Left lobe of liver (tissue), 2 donors: ENCODE measurements around the gene PROCA1. TPM values are rescaled to one million over a fixed set of nuclear protein-coding genes. Genes with fewer than 3 reads are reported as not detected.
A peak's percentile ranks its signal among the peaks of the same experiment; 100 is the strongest.

Experiments used
- ATAC-seq: fragments of 200-7000 bp; cut with Tn5 transposase; one replicate; pipeline ENCODE4 v1.9.1; 2020; ENCODE audit warnings: mild to moderate bottlenecking, moderate library complexity
- DNase-seq: peaks from one replicate; pipeline ENCODE4 v3.0.0-alpha.2; 2020; ENCODE audit warnings: low spot score
- total RNA-seq: library from RNA; stranded (reverse); gene quantifications from one replicate; pipeline ENCODE4 v1.2.1, GENCODE V29; 2021
- donor health status: DM: no; HTN: no; CAD: no; lungs with moderate emphysema.
- donor health status: DM: no; HTN: yes; CAD: no.

PROCA1 gene
- total RNA-seq, 1 donor from 2014 or later = 0.73 TPM

GRCh38 chr17:28712032-28712704 lies 480 bp upstream of the PROCA1 start:
- ATAC-seq = no peak
- no peak for DNase-seq

- ATAC-seq = peak; percentile 92
- peak; percentile 88 for DNase-seq
Measured at GRCh38 chr17:28710861-28711722, 596 bp downstream of the PROCA1 start.

DNA sequence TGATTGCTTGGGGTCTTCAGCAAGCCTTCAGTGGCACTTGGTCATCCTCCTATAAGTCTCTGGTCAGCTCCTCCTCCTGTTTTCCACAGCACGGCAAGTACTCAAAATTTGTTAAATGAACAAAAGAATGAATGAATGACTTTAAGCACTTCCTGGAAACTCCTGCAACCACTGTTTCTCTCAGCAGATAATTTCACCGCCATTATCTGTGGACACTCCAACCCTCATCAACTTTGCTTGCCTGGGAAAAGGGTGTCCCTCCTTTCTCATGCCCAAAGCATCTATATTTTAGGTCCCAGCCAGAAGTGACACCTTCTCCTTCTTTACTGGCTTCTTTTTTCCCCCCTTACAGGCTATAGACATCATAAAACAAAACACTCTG lies 4.4 kb downstream of the PROCA1 start:
- DNase-seq (no peak), ATAC-seq (no peak)

GRCh38 chr17:28706471-28707338 lies 5.0 kb downstream of the PROCA1 start:
- ATAC-seq = no peak
- DNase-seq = no peak

GRCh38 chr17:28705728-28706334 lies 5.9 kb downstream of the PROCA1 start:
- DNase-seq = no peak
- ATAC-seq = no peak

DNA sequence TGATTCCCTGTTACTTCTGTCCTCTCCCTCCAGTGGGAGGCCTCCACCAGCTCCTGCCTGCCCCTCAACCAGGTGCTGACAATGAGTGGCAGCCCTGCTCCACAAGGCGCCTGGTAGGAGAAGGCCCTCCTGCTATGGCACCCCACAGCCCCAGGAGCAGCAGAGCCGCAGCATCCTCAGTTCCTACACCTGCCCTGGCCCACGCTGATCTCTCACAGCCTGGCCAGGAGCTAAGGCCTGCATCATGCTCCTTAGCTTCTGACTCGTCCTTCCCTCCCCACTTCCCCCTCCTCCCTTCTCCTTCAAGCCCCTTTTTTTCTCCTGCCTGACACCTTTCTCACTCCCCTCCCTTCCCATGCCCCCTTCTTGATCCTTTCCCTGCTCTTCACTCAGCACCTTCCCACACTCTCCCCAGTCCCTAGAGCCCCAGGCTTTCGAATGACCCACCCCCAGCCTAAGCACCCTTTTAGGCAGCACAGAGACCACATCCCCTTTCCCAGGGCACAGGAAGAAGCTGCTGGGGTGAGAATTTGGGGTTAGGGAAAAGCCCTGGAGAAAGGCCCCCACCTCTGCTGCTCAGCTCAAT lies 6.5 kb downstream of the PROCA1 start:
- ATAC-seq (no peak), DNase-seq (no peak)

GRCh38 chr17:28704219-28704858 lies 7.3 kb downstream of the PROCA1 start:
- DNase-seq (no peak), ATAC-seq (no peak)

GRCh38 chr17:28703552-28704218 lies 8.0 kb downstream of the PROCA1 start:
- no peak for DNase-seq
- ATAC-seq = no peak

DNA sequence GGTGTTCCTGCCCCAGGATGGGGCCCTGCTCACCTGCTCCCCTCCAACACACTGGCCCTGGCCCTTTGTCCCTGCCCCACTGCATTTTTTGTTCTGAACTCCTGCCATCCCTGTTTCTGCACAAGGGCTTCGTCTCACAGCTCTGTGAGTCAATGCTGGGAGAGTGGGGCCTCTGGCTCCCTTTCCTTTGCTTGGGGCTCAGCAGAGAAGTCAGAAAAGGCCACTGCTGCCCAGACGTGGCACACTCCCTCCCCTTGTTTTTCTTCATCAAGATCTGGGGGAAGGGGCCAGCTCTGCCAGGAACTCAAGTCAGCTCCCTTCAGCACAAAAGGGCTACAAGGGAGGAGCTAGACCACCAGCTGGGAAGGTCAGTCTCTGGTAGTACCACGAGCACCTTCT lies 8.9 kb downstream of the PROCA1 start:
- ATAC-seq (no peak), DNase-seq (no peak)

- DNase-seq (no peak), ATAC-seq (peak; percentile 52)
Measured at GRCh38 chr17:28702026-28702751, 9.5 kb downstream of the PROCA1 start.

- ATAC-seq (no peak), DNase-seq (no peak)
Measured at GRCh38 chr17:28700830-28701492, 10.7 kb downstream of the PROCA1 start.

GRCh38 chr17:28700278-28700677 lies 11.4 kb downstream of the PROCA1 start:
- no peak for DNase-seq
- ATAC-seq = no peak

- ATAC-seq (peak; percentile 84), DNase-seq (peak; percentile 81)
Measured at GRCh38 chr17:28698253-28698941, 13.3 kb downstream of the PROCA1 start.

GRCh38 chr17:28693869-28694268 lies 17.8 kb downstream of the PROCA1 start:
- ATAC-seq = no peak
- no peak for DNase-seq

DNA sequence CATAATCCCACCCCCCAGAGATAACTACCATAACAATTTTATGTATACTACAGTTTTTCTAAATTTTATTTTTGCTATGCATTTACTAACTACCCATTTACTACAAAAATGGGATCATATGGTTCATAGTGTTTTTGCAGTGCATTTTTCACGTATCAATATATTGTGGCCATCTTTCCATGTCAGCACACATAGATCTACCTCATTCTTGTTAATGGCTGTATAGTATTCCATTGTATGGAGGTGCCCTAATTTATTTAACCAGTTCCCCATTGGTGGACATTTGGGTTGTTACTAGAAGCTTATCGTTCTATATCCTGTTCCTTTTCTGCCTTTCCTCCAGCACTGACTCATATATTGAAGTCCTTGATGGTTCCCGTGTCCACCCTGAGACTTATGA lies 22.7 kb downstream of the PROCA1 start:
- DNase-seq (no peak), ATAC-seq (no peak)

DNA sequence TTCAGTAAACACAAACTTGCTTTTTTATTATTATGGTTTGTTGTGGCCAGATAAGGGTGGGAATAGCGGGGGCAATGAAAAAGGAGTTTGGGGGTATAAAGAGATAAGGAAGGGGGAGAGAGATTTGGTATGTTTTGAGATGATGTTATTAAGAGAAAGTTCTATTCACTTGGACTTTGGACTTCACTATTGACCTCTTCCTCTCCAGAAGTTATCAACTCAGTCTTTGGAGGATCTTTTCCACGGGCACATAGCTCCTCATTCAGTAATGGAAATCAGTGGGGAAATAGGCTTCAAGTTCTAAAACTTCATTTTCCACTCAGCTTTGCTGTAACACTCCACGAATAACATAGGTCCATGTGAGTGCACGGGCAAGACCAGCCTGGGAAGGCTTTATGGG lies 23.2 kb downstream of the PROCA1 start:
- ATAC-seq (no peak), DNase-seq (no peak)

- ATAC-seq (no peak), DNase-seq (no peak)
Measured at GRCh38 chr17:28686296-28686695, 25.4 kb downstream of the PROCA1 start.

DNA sequence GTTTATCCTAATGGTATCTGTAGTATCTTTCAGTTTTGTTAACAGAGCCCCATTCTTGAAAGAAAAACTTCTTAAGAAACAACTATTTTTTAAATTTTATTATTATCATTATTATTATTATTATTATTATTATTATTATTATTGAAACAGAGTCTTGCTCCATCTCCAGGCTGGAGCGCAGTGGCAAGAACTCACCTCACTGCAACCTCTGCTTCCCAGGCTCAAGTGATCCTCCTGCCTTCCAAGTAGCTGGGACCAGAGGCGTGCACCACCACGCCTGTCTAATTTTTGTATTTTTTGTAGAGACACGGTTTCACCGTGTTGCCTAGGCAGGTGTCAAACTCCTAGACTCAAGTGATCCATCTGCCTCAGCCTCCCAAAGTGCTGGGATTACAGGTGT lies 26.3 kb downstream of the PROCA1 start:
- DNase-seq (no peak), ATAC-seq (no peak)
